IMR-90 (cell line): ENCODE data around the gene TMEM163. TPM values are rescaled to one million over a fixed set of nuclear protein-coding genes. Genes with fewer than 3 reads are reported as not detected.

Source experiments
- polyA plus RNA-seq, 3 experiments: library from polyadenylated mRNA; depleted of rRNA; stranded (reverse); fragments of >200 nt; gene quantifications; 2 replicates each; pipeline ENCODE4 v1.2.3, GENCODE V29; 2012; ENCODE audit warnings: low replicate concordance in 1 of 3
- total RNA-seq: library from RNA; depleted of rRNA; stranded (reverse); fragments of >200 nt; gene quantifications from 2 replicates; pipeline ENCODE4 v1.2.3, GENCODE V29; 2012; rRNA removed

TMEM163 gene
- total and polyA plus RNA-seq, 2 of the 4 experiments (the other 2 are of a cell fraction): not detected

Other genes starting within 250 kb of the TMEM163 start
- not detected in 2 replicates for gene ACMSD, start 119.6 kb upstream of the TMEM163 start, total RNA-seq
- gene ACMSD, start 119.6 kb upstream of the TMEM163 start, polyA plus RNA-seq (2012; rRNA removed): not detected in 2 replicates
- gene CCNT2, start 199.8 kb upstream of the TMEM163 start, total RNA-seq: 30.6 and 44.6 TPM in 2 replicates
- 6.6 and 8.8 TPM in 2 replicates for gene CCNT2, start 199.8 kb upstream of the TMEM163 start, polyA plus RNA-seq (2012; rRNA removed)